Skeletal muscle tissue (tissue), 4 donors: Measurements from ENCODE around the gene TASL. TPM values are rescaled to one million over a fixed set of nuclear protein-coding genes. Genes with fewer than 3 reads are reported as not detected.
"Not testable (repeated sequence)": the region's sequence is repeated elsewhere in the genome, so short reads cannot be mapped to it uniquely, and the experiment has no call there.

Experiments
- H3K27ac ChIP-seq: one replicate; pipeline ENCODE4 v1.7.0; 2013; ENCODE audit warnings: mild to moderate bottlenecking, low read depth, low read length, inconsistent platforms
- H3K27me3 ChIP-seq, 3 donors: one replicate each; pipeline ENCODE4 v1.7.0; 2013; ENCODE audit warnings: low read length in 3 of 3; ENCODE audit not compliant: control insufficient read depth in 3 of 3, insufficient read depth in 3 of 3
- H3K36me3 ChIP-seq, 3 donors: one replicate each; pipeline ENCODE4 v1.7.0; 2013; ENCODE audit warnings: low read length in 3 of 3; ENCODE audit not compliant: control insufficient read depth in 3 of 3, insufficient read depth in 3 of 3
- H3K4me1 ChIP-seq, 3 donors: one replicate each; pipeline ENCODE4 v1.7.0; 2013; ENCODE audit warnings: low read length in 3 of 3, mild to moderate bottlenecking in 3 of 3; ENCODE audit not compliant: control insufficient read depth in 3 of 3, insufficient read depth in 3 of 3
- H3K4me3 ChIP-seq, 3 donors: one replicate each; pipeline ENCODE4 v1.7.0; 2013; ENCODE audit warnings: low read length in 3 of 3
- H3K9ac ChIP-seq, 3 donors: one replicate each; pipeline ENCODE4 v1.7.0; 2013; ENCODE audit warnings: low read length in 3 of 3, mild to moderate bottlenecking in 3 of 3, moderate library complexity in 2 of 3, low read depth in 1 of 3
- H3K9me3 ChIP-seq, 3 donors: one replicate each; pipeline ENCODE4 v1.7.0; 2013; ENCODE audit warnings: low read length in 3 of 3; ENCODE audit not compliant: control insufficient read depth in 3 of 3
- total RNA-seq: library from RNA; depleted of rRNA; stranded (reverse); fragments of >200 nt; gene quantifications from one replicate; pipeline ENCODE4 v1.2.3, GENCODE V29; 2014
- donor health status: Osteomylitis.

TASL gene
- total RNA-seq, 1 donor from 2014 or later, result 0.52 TPM

GRCh38 chrX:30607155-30607554, 29.6 kb upstream of the TASL start:
- Histone ChIP-seq H3K4me1 (no peaks in the 10 kb centered on the region), H3K4me3 (no peak overlapping the region), H3K9ac (no peak overlapping the region), H3K9me3 (no peaks in the 10 kb centered on the region), H3K36me3 (no peaks in the 10 kb centered on the region), H3K27ac (no peak overlapping the region), H3K27me3 (no peaks in the 10 kb centered on the region)

GRCh38 chrX:30600269-30601176, 23.0 kb upstream of the TASL start:
- not testable (repeated sequence) for H3K27me3 ChIP-seq, H3K9ac ChIP-seq, H3K4me3 ChIP-seq, H3K36me3 ChIP-seq, H3K9me3 ChIP-seq, H3K27ac ChIP-seq, H3K4me1 ChIP-seq

GRCh38 chrX:30597216-30598012, 19.8 kb upstream of the TASL start:
- no peaks in the 10 kb centered on the region for H3K36me3 ChIP-seq
- no peaks in the 10 kb centered on the region for H3K27me3 ChIP-seq
- H3K9ac ChIP-seq, result no peak overlapping the region
- no peak overlapping the region for H3K27ac ChIP-seq
- H3K4me3 ChIP-seq, result no peak overlapping the region
- no peaks in the 10 kb centered on the region for H3K9me3 ChIP-seq
- H3K4me1 ChIP-seq, result no peaks in the 10 kb centered on the region

- H3K4me1 ChIP-seq, result peaks cover 0 to 4% (median 0%) of the 10 kb centered on the region in 3 donors
- no peak overlapping the region for H3K4me3 ChIP-seq
- no peaks in the 10 kb centered on the region for H3K9me3 ChIP-seq
- no peaks in the 10 kb centered on the region for H3K27me3 ChIP-seq
- no peaks in the 10 kb centered on the region for H3K36me3 ChIP-seq
- no peak overlapping the region for H3K9ac ChIP-seq
- H3K27ac ChIP-seq, result no peak overlapping the region
Measured at GRCh38 chrX:30593440-30594200, 16.1 kb upstream of the TASL start.

GRCh38 chrX:30592831-30593230, 15.3 kb upstream of the TASL start:
- no peak overlapping the region for H3K9ac ChIP-seq
- H3K27ac ChIP-seq, result no peak overlapping the region
- H3K4me1 ChIP-seq, result peaks cover 0 to 4% (median 0%) of the 10 kb centered on the region in 3 donors
- H3K36me3 ChIP-seq, result no peaks in the 10 kb centered on the region
- H3K4me3 ChIP-seq, result no peak overlapping the region
- H3K9me3 ChIP-seq, result no peaks in the 10 kb centered on the region
- H3K27me3 ChIP-seq, result no peaks in the 10 kb centered on the region

- Histone ChIP-seq H3K4me3 (no peak overlapping the region), H3K9me3 (no peaks in the 10 kb centered on the region), H3K9ac (no peak overlapping the region), H3K27me3 (no peaks in the 10 kb centered on the region), H3K27ac (no peak overlapping the region), H3K36me3 (no peaks in the 10 kb centered on the region), H3K4me1 (peaks cover 0 to 4% (median 0%) of the 10 kb centered on the region in 3 donors)
Measured at GRCh38 chrX:30590368-30590767, 12.8 kb upstream of the TASL start.

GRCh38 chrX:30589146-30589888, 11.8 kb upstream of the TASL start:
- no peak overlapping the region for H3K27ac ChIP-seq
- no peak overlapping the region for H3K9ac ChIP-seq

GRCh38 chrX:30586516-30586915, 8.9 kb upstream of the TASL start:
- no peaks in the 10 kb centered on the region for H3K9me3 ChIP-seq
- no peaks in the 10 kb centered on the region for H3K27me3 ChIP-seq
- no peak overlapping the region for H3K9ac ChIP-seq
- H3K4me3 ChIP-seq, result no peak overlapping the region
- no peaks in the 10 kb centered on the region for H3K36me3 ChIP-seq
- H3K27ac ChIP-seq, result no peak overlapping the region
- peaks cover 0 to 4% (median 0%) of the 10 kb centered on the region in 3 donors for H3K4me1 ChIP-seq

More at GRCh38 chrX:30589146-30589888, 11.8 kb upstream of the TASL start:
- Histone ChIP-seq H3K4me3 (no peak overlapping the region), H3K9me3 (no peaks in the 10 kb centered on the region), H3K27me3 (no peaks in the 10 kb centered on the region), H3K36me3 (no peaks in the 10 kb centered on the region), H3K4me1 (peaks cover 0 to 4% (median 0%) of the 10 kb centered on the region in 3 donors)

GRCh38 chrX:30582664-30583063, 5.1 kb upstream of the TASL start:
- H3K4me1 ChIP-seq, result no peaks in the 10 kb centered on the region
- no peaks in the 10 kb centered on the region for H3K9me3 ChIP-seq
- no peaks in the 10 kb centered on the region for H3K36me3 ChIP-seq
- no peak overlapping the region for H3K27ac ChIP-seq
- no peak overlapping the region for H3K4me3 ChIP-seq
- H3K9ac ChIP-seq, result no peak overlapping the region
- H3K27me3 ChIP-seq, result no peaks in the 10 kb centered on the region
